GM10266 (cell line): ENCODE measurements around the gene MYADML2.

ENCODE experiments used
- DNase-seq: peaks from one replicate; pipeline ENCODE4 v3.0.0; 2012; ENCODE audit errors: extremely low spot score
- CTCF ChIP-seq: IDR thresholded peaks from 2 replicates; pipeline ENCODE4 v1.5.1; 2012; ENCODE audit warnings: mild to moderate bottlenecking, low read depth; ENCODE audit not compliant: control insufficient read depth, insufficient read depth; ENCODE audit errors: missing control alignments

MYADML2 gene

GRCh38 chr17:81916234-81917001 lies 30.6 kb downstream of the MYADML2 start:
- DNase-seq: no peak
- TF ChIP-seq CTCF: no peak

DNA sequence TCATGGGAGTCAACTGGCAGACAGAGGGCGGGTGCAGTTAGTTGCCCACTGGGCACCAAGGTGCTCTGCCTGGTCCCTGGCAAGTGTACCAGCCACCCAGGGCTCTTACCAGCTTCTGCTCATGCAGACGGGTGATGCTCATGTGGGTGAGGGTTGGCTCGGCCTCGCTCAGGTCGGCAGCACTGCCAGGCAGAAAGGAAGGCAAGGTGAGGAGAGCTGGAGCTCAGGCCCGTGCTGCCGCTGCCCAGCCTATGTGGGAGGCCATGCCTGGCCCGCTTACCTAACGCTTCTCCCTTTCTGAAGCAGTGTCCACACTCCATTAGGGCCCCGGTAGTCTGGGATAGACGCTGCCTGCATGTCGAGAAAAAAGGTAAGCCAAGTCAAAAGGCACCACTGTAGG lies 31.7 kb downstream of the MYADML2 start:
- no peak for TF ChIP-seq CTCF
- no peak for DNase-seq

DNA sequence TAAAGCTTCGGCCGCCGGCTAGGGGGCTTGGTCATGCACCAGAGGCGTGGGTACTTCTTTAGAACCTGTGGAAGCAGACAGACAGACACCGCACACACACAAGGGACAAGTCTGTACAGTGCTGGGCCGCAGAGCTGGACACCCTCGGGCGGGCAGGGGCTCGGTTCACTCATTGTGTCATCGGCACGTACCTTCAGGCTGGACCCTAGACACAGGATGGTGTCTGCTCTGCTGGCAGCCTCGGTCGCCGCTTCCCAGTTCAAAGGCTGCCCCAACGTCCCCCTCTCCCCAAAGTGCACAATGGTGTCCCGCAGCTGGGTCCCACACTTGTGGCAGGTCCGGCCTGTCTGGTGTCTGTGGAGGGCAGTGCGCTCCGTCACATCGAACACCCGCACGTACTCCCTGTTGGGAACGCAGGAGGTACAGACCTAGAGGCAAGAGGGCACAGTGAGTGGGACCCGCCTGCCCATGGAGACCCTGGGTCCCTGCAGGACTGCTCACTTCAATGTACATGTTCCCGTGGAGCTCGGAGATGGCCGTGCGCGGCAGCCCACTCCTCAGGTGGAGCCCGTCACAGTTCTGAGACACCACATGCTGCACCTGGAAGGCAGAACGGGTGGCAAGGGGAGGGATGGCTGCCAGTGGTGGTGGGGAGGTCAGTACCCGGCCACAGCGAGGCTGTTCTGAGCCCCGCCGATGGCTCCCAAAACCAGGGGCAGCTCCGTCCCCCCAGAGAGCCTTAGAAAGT lies 32.8 kb downstream of the MYADML2 start:
- TF ChIP-seq CTCF: no peak
- no peak for DNase-seq

DNA sequence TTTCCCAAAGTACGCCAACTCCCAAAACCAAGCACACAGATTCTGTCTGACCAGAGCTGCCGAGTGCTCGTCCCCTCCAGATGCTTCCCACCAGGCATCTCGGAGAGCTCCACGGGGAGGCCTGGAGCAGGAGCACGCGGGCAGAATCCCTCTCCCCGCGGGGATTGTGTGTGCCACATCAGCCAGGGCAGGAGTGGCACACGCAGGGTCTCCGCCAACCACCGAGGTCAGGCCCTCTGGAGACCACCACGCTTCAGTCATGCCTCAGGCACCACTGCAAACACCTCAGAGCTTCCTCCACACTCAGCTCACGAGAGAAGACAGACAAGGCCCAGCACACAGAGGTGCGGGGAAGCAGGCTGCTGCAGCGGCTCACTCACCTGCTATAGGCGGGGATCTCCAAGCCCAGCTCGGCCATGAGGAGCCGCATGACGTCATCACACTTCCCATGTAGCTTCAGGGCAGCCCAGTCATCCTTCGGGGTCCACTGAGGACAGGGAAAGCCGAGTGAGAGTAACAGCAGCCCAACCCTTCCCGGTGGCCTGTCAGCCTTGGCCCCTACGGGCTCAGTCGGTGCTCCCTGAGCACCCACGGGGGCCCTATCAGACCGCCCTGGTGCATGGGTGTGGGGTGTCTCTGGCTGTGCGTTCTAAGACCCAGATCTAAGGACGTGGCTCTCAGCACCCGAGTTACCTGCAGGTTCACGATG lies 33.5 kb downstream of the MYADML2 start:
- no peak for TF ChIP-seq CTCF
- DNase-seq: no peak

- TF ChIP-seq CTCF: no peak
- DNase-seq: no peak
Measured at GRCh38 chr17:81912441-81913309, 34.4 kb downstream of the MYADML2 start.

DNA sequence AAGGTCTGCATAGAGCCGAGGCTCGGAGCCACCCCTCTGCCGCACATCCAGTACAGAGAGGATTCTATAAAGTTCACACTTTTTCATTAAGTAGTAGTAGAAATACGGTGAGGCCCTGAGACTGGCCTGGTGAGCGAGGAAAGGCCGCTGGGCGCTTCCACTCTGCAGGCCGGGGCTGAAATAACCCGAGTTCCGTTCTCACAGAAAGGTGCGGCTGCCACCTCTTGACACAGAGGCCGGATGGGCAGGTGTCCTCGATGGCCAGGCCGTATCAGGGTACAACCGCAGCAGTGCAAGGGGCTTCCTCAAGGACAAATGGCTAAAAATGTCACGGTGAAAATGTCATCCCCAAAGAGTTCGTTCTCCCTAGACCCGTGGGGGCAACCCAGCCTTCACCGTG lies 35.1 kb downstream of the MYADML2 start:
- TF ChIP-seq CTCF: no peak
- no peak for DNase-seq
